ENCODE data around the gene CT45A8. TPM values are rescaled to one million over a fixed set of nuclear protein-coding genes. Genes with fewer than 3 reads are reported as not detected.
"Not testable (repeated sequence)": the region's sequence is repeated elsewhere in the genome, so short reads cannot be mapped to it uniquely, and the experiment has no call there.

CT45A8 gene
- not detected in 2 replicates for total RNA-seq (2014; rRNA removed; shearing (Covaris generic); ENCODE audit: low replicate concordance)

- in situ Hi-C loops (cut with HindIII; ENCODE audit: low pct_unique_long_range_greater_than_20kb, low sequenced_read_pairs); DNase-seq (ENCODE audit: low read depth): not testable (repeated sequence)
Measured at GRCh38 chrX:135854438-135854837, at the start of gene CT45A8. TSS of gene CT45A8 (minus strand) at chrX:135854538. CDS start at chrX:135850783, 3,755 bp downstream.

- DNase-seq (ENCODE audit: low read depth), result no peak
- in situ Hi-C loops (cut with HindIII; ENCODE audit: low pct_unique_long_range_greater_than_20kb, low sequenced_read_pairs), result no loop called here
Measured at GRCh38 chrX:135893294-135893817, 39.0 kb upstream of the CT45A8 start, which contains the start of the genes CT45A10 and SAGE1. TSS of gene CT45A10 (minus strand) at chrX:135893444. CDS start at chrX:135885344, 8,100 bp downstream. TSS of gene SAGE1 (plus strand) at chrX:135893716. CDS start at chrX:135896243, 2,527 bp downstream.

GRCh38 chrX:135892781-135893180 is 38.4 kb upstream of the CT45A8 start:
- in situ Hi-C loops (cut with HindIII; ENCODE audit: low pct_unique_long_range_greater_than_20kb, low sequenced_read_pairs), result no loop called here
- DNase-seq (ENCODE audit: low read depth), result no peak

GRCh38 chrX:135890087-135890585 is 35.8 kb upstream of the CT45A8 start:
- in situ Hi-C loops (cut with HindIII; ENCODE audit: low pct_unique_long_range_greater_than_20kb, low sequenced_read_pairs), result no loop called here
- DNase-seq (ENCODE audit: low read depth), result no peak

DNA sequence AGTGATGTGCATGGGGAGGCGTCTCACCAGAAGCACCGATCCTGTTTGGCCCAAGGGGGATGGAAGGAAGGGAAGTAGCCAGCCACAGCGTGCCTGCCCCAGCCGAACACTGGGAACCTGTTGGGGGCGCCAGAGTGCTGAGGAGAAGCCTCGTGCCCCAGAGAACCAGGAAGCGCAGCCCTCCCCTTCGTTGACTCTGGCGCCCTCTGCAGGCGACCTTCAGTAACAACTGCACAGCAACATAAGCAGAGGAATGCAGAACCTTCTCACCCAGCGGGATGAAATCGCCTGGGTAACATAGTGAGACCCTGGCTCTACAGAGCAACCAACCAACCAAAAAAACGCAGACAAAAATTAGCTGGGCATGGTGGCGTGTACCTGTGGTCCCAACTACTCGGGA is 34.6 kb upstream of the CT45A8 start:
- in situ Hi-C loops (cut with HindIII; ENCODE audit: low pct_unique_long_range_greater_than_20kb, low sequenced_read_pairs); DNase-seq (ENCODE audit: low read depth): not testable (repeated sequence)

GRCh38 chrX:135888230-135888629 is 33.9 kb upstream of the CT45A8 start:
- DNase-seq (ENCODE audit: low read depth); in situ Hi-C loops (cut with HindIII; ENCODE audit: low pct_unique_long_range_greater_than_20kb, low sequenced_read_pairs): not testable (repeated sequence)

GRCh38 chrX:135882741-135883140 is 28.4 kb upstream of the CT45A8 start:
- in situ Hi-C loops (cut with HindIII; ENCODE audit: low pct_unique_long_range_greater_than_20kb, low sequenced_read_pairs); DNase-seq (ENCODE audit: low read depth): not testable (repeated sequence)

- DNase-seq (ENCODE audit: low read depth); in situ Hi-C loops (cut with HindIII; ENCODE audit: low pct_unique_long_range_greater_than_20kb, low sequenced_read_pairs): not testable (repeated sequence)
Measured at GRCh38 chrX:135871712-135872111, 17.4 kb upstream of the CT45A8 start, which contains the start of gene CT45A9. TSS of gene CT45A9 (minus strand) at chrX:135871812. CDS start at chrX:135868061, 3,751 bp downstream.

DNA sequence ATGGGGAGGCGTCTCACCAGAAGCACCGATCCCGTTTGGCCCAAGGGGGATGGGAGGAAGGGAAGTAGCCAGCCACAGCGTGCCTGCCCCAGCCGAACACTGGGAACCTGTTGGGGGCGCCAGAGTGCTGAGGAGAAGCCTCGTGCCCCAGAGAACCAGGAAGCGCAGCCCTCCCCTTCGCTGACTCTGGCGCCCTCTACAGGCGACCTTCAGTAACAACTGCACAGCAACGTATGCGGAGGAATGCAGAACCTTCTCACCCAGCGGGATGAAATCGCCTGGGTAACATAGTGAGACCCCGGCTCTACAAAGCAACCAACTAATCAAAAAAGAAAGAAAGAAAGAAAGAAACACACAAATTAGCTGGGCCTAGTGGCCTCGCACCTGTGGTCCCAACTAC is 17.2 kb downstream of the CT45A8 start, which contains the start of gene CT45A7:
Gene CT45A7 (minus strand): TSS at position 101 of the 400 bp plus-strand sequence. CDS start 3,747 bp downstream, outside the sequence.
- in situ Hi-C loops (cut with HindIII; ENCODE audit: low pct_unique_long_range_greater_than_20kb, low sequenced_read_pairs); DNase-seq (ENCODE audit: low read depth): not testable (repeated sequence)

GRCh38 chrX:135819912-135820311 is 34.4 kb downstream of the CT45A8 start, which contains the start of gene CT45A2:
TSS of gene CT45A2 (minus strand) at chrX:135820012. CDS start at chrX:135816265, 3,747 bp downstream.
- DNase-seq (ENCODE audit: low read depth); in situ Hi-C loops (cut with HindIII; ENCODE audit: low pct_unique_long_range_greater_than_20kb, low sequenced_read_pairs): not testable (repeated sequence)

GRCh38 chrX:135802687-135803086 is 51.7 kb downstream of the CT45A8 start, which contains the start of gene CT45A6:
TSS of gene CT45A6 (minus strand) at chrX:135802787. CDS start at chrX:135798993, 3,794 bp downstream.
- DNase-seq (ENCODE audit: low read depth); in situ Hi-C loops (cut with HindIII; ENCODE audit: low pct_unique_long_range_greater_than_20kb, low sequenced_read_pairs): not testable (repeated sequence)

Other genes starting within 250 kb of the CT45A8 start
- gene CT45A1, start 140.9 kb downstream of the CT45A8 start, total RNA-seq (2014; rRNA removed; shearing (Covaris generic); ENCODE audit: low replicate concordance), result not detected in 2 replicates
- not detected in 2 replicates for gene CT45A3, start 86.3 kb downstream of the CT45A8 start, total RNA-seq (2014; rRNA removed; shearing (Covaris generic); ENCODE audit: low replicate concordance)
- not detected in 2 replicates for gene CT45A5, start 69.0 kb downstream of the CT45A8 start, total RNA-seq (2014; rRNA removed; shearing (Covaris generic); ENCODE audit: low replicate concordance)
- gene CT45A6, start 51.8 kb downstream of the CT45A8 start, total RNA-seq (2014; rRNA removed; shearing (Covaris generic); ENCODE audit: low replicate concordance), result not detected in 2 replicates
- gene CT45A2, start 34.5 kb downstream of the CT45A8 start, total RNA-seq (2014; rRNA removed; shearing (Covaris generic); ENCODE audit: low replicate concordance), result not detected in 2 replicates
- gene CT45A7, start 17.3 kb downstream of the CT45A8 start, total RNA-seq (2014; rRNA removed; shearing (Covaris generic); ENCODE audit: low replicate concordance), result not detected in 2 replicates
- not detected in 2 replicates for gene CT45A9, start 17.3 kb upstream of the CT45A8 start, total RNA-seq (2014; rRNA removed; shearing (Covaris generic); ENCODE audit: low replicate concordance)
- not detected in 2 replicates for gene CT45A10, start 38.9 kb upstream of the CT45A8 start, total RNA-seq (2014; rRNA removed; shearing (Covaris generic); ENCODE audit: low replicate concordance)
- gene SAGE1, start 39.2 kb upstream of the CT45A8 start, total RNA-seq (2014; rRNA removed; shearing (Covaris generic); ENCODE audit: low replicate concordance), result not detected in 2 replicates
- 13.9 and 17.2 TPM in 2 replicates for gene MMGT1, start 119.5 kb upstream of the CT45A8 start, total RNA-seq (2014; rRNA removed; shearing (Covaris generic); ENCODE audit: low replicate concordance)
- 3.0 and 7.1 TPM in 2 replicates for gene SLC9A6, start 130.9 kb upstream of the CT45A8 start, total RNA-seq (2014; rRNA removed; shearing (Covaris generic); ENCODE audit: low replicate concordance)

Measured in Caki2 (cell line).